ENCODE data around the gene FLCN.

Gene FLCN

GRCh38 chr17:17182598-17183136 is 54.3 kb downstream of the FLCN start:
- no peak for DNase-seq

GRCh38 chr17:17181666-17182597 is 55.0 kb downstream of the FLCN start:
- no peak for DNase-seq

DNA sequence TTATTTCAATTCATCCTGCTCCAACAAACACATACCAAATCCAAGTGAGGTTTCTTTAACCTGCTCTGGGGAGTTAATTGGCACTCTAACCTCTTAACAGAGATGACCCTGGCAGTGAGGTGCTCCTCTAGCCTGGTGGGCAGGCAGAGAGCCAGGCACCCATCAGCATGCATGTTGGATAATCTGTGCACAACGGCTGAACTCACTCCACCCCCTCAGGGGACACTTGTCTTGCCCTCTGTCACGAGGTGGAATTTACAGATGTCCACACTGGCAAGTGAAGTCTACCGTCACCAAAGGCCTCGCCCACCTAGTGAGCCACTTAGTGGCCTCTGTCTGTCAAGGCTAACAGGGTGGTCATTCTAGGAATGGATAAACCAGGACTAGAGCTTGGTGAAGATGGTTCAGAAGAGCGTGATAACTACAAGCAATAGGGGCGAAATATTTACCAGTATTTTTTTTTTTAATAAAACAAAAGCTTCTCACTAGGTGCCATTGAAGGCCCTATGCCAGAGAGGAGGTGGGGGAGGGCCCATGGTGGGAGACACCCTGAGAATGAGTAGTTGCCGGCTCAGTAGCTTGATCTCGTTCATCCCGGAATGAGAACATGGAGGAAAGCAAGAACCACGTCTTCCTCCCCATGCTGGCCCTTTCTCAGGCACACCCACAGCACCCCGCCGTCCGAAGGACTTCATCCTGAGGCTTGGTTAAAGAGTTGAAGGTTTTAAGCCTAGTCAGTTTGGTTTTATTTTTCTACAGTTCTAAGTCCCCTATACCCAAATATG is 56.0 kb downstream of the FLCN start:
- DNase-seq: no peak

DNA sequence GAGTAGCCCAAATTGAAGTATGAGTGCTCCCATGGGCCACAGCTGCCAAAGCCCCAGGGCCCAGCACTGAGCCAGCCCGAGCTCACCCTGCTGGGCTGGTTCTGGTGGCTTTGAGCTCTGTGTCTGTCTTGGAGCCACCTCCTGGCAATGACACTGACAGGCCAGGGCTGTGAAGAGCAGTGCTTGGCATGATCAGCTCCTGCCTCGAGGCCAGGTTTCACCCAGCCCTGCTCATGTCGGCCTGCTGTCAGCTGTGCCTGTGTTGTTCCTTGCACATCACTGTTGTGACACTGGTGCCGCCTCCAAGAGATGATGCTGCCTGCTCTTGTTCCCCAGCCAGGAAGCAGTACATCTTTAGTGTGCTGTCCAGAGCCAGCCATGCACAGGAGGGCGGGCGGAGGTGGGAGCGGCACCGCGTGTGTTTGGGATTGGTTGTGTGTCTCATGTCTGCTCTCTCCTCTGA is 56.8 kb downstream of the FLCN start:
- DNase-seq: no peak

GRCh38 chr17:17179371-17179827 is 57.6 kb downstream of the FLCN start:
- DNase-seq: no peak

- DNase-seq: no peak
Measured at GRCh38 chr17:17177176-17177575, 59.8 kb downstream of the FLCN start.

- no peak for DNase-seq
Measured at GRCh38 chr17:17176341-17176740, 60.6 kb downstream of the FLCN start.

GRCh38 chr17:17175917-17176316 is 61.1 kb downstream of the FLCN start:
- no peak for DNase-seq

- DNase-seq: no peak
Measured at GRCh38 chr17:17175340-17175739, 61.6 kb downstream of the FLCN start.

GRCh38 chr17:17173921-17174320 is 63.0 kb downstream of the FLCN start:
- no peak for DNase-seq

GRCh38 chr17:17172990-17173389 is 64.0 kb downstream of the FLCN start:
- no peak for DNase-seq

DNA sequence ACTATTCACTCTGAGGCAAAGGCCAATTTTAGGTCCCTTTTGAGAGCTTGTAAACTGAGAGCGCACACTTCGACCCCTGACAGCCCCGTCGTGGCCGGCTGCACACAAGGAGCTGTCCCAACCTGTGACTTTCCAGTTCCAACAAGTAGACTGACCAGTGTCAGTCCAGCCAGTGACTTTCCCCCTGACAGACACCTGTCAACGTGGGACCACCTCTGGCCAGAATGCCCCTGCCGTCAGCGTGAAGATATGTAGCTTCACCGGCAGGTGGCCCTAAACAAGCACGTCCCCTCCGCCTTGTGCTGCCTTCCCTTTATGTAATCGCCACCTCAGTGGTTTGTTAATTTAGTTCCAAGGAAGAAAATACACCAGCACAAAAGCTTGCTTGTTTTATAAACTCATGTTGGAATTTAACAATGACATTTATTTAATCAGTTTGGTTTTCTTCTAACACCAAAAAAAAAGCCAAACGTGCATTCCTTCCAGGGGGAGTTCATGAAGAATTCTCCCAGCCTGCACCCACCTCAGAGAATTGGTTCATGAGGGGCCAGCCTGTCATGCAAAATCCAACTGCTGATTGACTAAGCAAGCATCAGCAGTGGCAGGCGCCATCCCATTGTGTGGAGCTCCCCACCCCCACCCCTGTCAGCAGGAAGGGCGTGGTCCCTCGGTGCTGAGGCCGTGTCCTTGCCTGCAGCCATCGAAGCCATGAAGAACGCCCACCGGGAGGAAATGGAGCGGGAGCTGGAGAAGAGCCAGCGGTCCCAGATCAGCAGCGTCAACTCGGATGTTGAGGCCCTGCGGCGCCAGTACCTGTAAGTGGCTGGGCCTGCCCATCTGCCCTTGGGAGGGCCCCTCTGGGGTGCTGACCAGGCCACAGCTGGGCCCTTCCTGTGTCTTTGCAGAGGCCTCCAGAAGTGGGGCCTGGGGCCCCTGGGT is 64.7 kb downstream of the FLCN start:
- no peak for DNase-seq

- DNase-seq: no peak
Measured at GRCh38 chr17:17171186-17171585, 65.8 kb downstream of the FLCN start.

GRCh38 chr17:17170346-17170985 is 66.5 kb downstream of the FLCN start:
- DNase-seq: no peak

- no peak for DNase-seq
Measured at GRCh38 chr17:17169396-17169795, 67.6 kb downstream of the FLCN start.

GRCh38 chr17:17168401-17168800 is 68.6 kb downstream of the FLCN start:
- no peak for DNase-seq

GRCh38 chr17:17167986-17168385 is 69.0 kb downstream of the FLCN start:
- no peak for DNase-seq

DNA sequence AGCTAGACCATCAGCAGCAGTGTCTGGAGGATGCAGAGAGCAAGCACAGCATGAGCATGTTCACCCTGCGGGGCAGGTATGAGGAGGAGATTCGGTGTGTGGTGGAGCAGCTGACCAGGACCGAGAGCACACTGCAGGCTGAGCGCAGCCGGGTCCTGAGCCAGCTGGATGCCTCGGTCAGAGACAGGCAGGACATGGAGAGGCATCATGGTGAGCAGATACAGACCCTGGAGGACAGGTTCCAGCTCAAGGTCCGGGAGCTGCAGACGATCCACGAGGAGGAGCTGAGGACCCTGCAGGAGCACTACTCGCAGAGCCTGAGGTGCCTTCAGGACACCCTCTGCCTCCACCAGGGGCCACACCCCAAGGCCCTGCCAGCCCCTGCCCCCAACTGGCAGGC is 69.6 kb downstream of the FLCN start:
- no peak for DNase-seq

DNA sequence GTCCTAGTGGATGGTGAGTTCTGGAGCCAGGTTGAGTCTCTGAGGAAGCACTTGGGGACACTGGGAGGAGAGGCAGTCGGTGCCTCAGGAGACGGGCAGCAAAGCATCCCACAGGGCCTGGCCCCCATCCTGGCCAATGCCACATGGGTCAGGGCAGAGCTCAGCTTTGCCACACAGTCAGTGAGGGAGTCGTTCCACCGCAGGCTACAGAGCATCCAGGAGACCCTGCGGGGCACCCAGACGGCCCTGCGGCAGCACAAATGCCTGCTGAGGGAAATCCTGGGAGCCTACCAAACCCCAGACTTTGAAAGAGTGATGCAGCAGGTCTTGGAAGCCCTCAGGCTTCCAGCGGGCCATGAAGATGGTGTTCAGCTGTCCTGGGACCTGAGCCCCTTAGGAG is 70.5 kb downstream of the FLCN start:
- DNase-seq: no peak

- no peak for DNase-seq
Measured at GRCh38 chr17:17165666-17166308, 71.2 kb downstream of the FLCN start.

DNA sequence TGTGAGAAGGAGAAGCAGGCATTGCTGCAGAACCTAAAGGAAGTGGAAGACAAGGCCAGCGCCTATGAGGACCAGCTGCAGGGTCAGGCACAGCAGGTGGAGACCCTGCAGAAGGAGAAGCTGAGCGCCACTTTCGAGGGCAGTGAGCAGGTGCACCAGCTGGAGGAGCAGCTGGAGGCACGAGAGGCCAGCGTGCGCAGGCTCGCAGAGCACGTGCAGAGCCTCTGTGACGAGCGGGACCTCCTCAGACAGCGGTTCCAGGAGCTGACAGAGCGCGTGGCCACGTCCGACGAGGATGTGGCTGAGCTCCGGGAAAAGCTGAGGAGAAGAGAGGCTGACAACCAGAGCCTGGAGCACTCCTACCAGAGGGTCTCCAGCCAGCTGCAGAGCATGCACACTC is 72.3 kb downstream of the FLCN start:
- DNase-seq: no peak
